GM12891 (cell line): ENCODE data around the gene TMED3.

Experiments
- POLR2A ChIP-seq: IDR thresholded peaks from 2 replicates; pipeline ENCODE4 v1.6.1; 2011; ENCODE audit warnings: low read depth, low read length, control low read depth
- POLR2AphosphoS5 ChIP-seq: IDR thresholded peaks from 2 replicates; pipeline ENCODE4 v1.6.1; 2011; ENCODE audit warnings: low read depth, low read length, control low read depth
- SPI1 ChIP-seq: IDR thresholded peaks from 2 replicates; pipeline ENCODE4 v1.6.1; 2011; ENCODE audit warnings: low read depth, low read length, control low read depth
- TAF1 ChIP-seq: IDR thresholded peaks from 2 replicates; pipeline ENCODE4 v1.6.1; 2011; ENCODE audit warnings: low read depth, low read length, control low read depth

GRCh38 chr15:79311901-79312553, 1.1 kb downstream of the TMED3 start:
- TF ChIP-seq POLR2A (no peak), SPI1 (no peak), POLR2AphosphoS5 (no peak), TAF1 (no peak)
